Chondrocyte (in vitro differentiated cells): ENCODE data around the gene RAP1GAP. TPM values are rescaled to one million over a fixed set of nuclear protein-coding genes. Genes with fewer than 3 reads are reported as not detected.
A peak's percentile ranks its signal among the peaks of the same experiment; 100 is the strongest.

Experiments used
- DNase-seq: peaks from one replicate; pipeline ENCODE4 v3.0.0; 2021; ENCODE audit warnings: mixed read lengths, low spot score
- H3K27ac Mint-ChIP-seq: one replicate; pipeline ENCODE4 v1.8.0; 2021; ENCODE audit warnings: mild to moderate bottlenecking, moderate library complexity, mixed read lengths; ENCODE audit not compliant: unreplicated experiment
- H3K27me3 Mint-ChIP-seq: 2 replicates; pipeline ENCODE4 v1.8.0; 2021; ENCODE audit warnings: low read depth, mixed read lengths
- H3K36me3 Mint-ChIP-seq: 2 replicates; pipeline ENCODE4 v1.8.0; 2021; ENCODE audit warnings: low read depth, mixed read lengths
- H3K4me1 Mint-ChIP-seq: 2 replicates; pipeline ENCODE4 v1.8.0; 2021; ENCODE audit warnings: low read depth, mild to moderate bottlenecking, mixed read lengths
- H3K4me3 Mint-ChIP-seq: one replicate; pipeline ENCODE4 v1.8.0; 2021; ENCODE audit warnings: mild to moderate bottlenecking, moderate library complexity, mixed read lengths; ENCODE audit not compliant: unreplicated experiment
- H3K9me3 Mint-ChIP-seq: 2 replicates; pipeline ENCODE4 v1.8.0; 2021; ENCODE audit warnings: low read depth, mixed read lengths
- CTCF ChIP-seq: fragments of 200-600 bp; sonication (generic); IDR thresholded peaks from 2 replicates; pipeline ENCODE4 v1.5.0; 2021; ENCODE audit warnings: antibody characterized with exemption, mild to moderate bottlenecking, moderate library complexity
- total RNA-seq: library from RNA; stranded (reverse); gene quantifications from 3 replicates; pipeline ENCODE4 v1.2.1, GENCODE V29; 2021

RAP1GAP gene
- total RNA-seq, 1 donor from 2014 or later, result 1.8 TPM

GRCh38 chr1:21590126-21590880 is 78.9 kb downstream of the RAP1GAP start:
- Mint-ChIP-seq H3K36me3 (no peaks in the 10 kb centered on the region), H3K4me1 (peaks cover 22% of the 10 kb centered on the region), H3K4me3 (no peak overlapping the region), H3K27me3 (peaks cover 3% of the 10 kb centered on the region), H3K27ac (no peak overlapping the region), H3K9me3 (no peaks in the 10 kb centered on the region)
- no peak for DNase-seq
- no peak for TF ChIP-seq CTCF

DNA sequence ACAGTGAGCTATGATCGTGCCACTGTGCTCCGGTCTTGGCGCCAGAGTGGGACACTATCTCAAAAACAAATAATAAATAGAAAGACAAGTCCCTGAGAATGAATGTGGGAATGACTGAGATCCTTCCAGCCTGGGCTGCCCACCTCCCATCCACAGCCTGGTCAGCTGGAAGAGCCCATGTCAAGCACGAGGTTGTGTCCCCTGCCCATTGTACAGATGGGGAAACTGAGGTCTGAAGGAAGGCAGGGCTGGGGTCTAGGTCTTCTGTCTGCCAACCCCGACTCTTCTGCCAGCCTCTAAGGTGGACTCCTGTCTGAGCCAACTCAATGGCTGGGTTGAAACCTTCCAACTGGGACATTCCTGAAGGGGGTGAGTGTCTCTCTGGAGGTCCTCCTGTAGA is 79.5 kb downstream of the RAP1GAP start:
- no peaks in the 10 kb centered on the region for H3K36me3 Mint-ChIP-seq
- peaks cover 3% of the 10 kb centered on the region for H3K27me3 Mint-ChIP-seq
- DNase-seq, result no peak
- H3K4me3 Mint-ChIP-seq, result no peak overlapping the region
- TF ChIP-seq CTCF, result no peak
- no peak overlapping the region for H3K27ac Mint-ChIP-seq
- H3K4me1 Mint-ChIP-seq, result peaks cover 27% of the 10 kb centered on the region
- no peaks in the 10 kb centered on the region for H3K9me3 Mint-ChIP-seq

- H3K4me3 Mint-ChIP-seq, result no peak overlapping the region
- no peaks in the 10 kb centered on the region for H3K9me3 Mint-ChIP-seq
- H3K4me1 Mint-ChIP-seq, result peaks cover 24% of the 10 kb centered on the region
- no peak overlapping the region for H3K27ac Mint-ChIP-seq
- H3K36me3 Mint-ChIP-seq, result no peaks in the 10 kb centered on the region
- H3K27me3 Mint-ChIP-seq, result peaks cover 3% of the 10 kb centered on the region
- no peak for DNase-seq
- TF ChIP-seq CTCF, result no peak
Observed at GRCh38 chr1:21587602-21587953, 81.6 kb downstream of the RAP1GAP start.

GRCh38 chr1:21586846-21587601 is 82.1 kb downstream of the RAP1GAP start:
- DNase-seq, result no peak
- peaks cover 1% of the 10 kb centered on the region for H3K9me3 Mint-ChIP-seq
- no peaks in the 10 kb centered on the region for H3K36me3 Mint-ChIP-seq
- no peak overlapping the region for H3K4me3 Mint-ChIP-seq
- H3K27ac Mint-ChIP-seq, result peak overlapping the region; percentile 51
- H3K27me3 Mint-ChIP-seq, result peaks cover 3% of the 10 kb centered on the region
- TF ChIP-seq CTCF, result peak; percentile 23
- peaks cover 24% of the 10 kb centered on the region for H3K4me1 Mint-ChIP-seq

DNA sequence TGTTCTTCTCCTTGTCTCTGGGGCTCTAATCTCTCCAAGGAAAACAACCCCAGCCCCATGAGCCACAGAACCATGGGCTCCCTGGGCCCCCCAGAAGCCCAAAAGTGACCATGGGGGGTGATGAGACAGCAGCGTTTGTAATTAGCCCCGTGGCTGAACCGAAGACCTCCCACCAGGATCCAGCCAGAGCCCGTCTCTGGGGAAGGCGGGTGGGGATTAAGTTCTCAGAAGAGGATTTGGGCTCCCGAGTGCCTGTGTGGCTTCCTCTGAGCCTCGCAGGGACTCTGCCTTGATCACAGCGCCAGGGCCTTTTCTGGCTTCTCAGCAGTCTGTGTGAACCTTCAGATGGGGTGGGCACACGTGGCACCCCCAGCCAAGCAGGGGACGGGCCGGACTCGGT is 82.9 kb downstream of the RAP1GAP start:
- no peak overlapping the region for H3K4me3 Mint-ChIP-seq
- peaks cover 2% of the 10 kb centered on the region for H3K9me3 Mint-ChIP-seq
- H3K4me1 Mint-ChIP-seq, result peaks cover 24% of the 10 kb centered on the region
- H3K27me3 Mint-ChIP-seq, result peaks cover 3% of the 10 kb centered on the region
- no peak for TF ChIP-seq CTCF
- DNase-seq, result no peak
- no peaks in the 10 kb centered on the region for H3K36me3 Mint-ChIP-seq
- no peak overlapping the region for H3K27ac Mint-ChIP-seq
